GM20431 (cell line): ENCODE results near the gene PRKD2.

Experiments used
- in situ Hi-C: fragments of 300-500 bp; cut with MseI, MboI; formaldehyde crosslinking; loops from one replicate; pipeline ENCODE4 v1.15.0; 2020; ENCODE audit warnings: low sequenced_read_pairs; ENCODE audit not compliant: unreplicated experiment

The PRKD2 gene

DNA sequence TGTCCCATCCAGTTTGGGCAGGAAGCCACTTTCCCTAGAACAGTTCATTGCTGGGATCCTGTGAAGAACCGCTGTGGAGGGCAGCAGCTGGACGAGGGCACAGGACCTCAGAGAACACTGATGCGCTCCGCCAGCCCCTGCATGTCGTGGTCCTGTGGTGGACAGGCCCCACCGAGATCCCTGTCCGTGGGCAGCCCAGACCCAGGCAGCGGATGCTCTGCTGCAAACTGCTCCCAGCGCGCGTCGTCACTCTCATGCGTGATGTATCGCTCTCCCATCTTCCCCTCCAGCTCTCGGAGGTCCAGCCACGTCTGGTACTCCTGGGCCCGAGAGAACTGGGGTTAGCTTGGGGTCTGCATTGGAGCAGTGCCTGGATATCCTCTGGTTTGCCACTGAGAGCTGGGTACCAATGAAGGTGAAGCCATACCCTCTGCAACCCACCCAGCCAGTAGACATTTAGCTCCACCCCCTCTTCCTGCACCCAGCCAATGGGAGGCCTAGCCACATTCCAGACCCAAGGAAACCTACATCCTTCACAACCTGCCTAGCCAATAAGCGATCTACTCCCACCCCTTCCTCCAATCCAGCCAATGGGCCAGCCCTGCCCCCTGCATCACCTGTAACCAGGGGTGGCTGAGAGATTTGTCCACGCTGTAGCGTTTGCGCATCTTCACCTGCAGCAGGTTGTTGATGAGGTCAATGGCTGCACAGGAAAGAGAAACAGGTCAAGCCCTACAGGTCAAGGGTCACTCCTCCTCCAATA lies 42.3 kb downstream of the PRKD2 start:
- in situ Hi-C loops: no loop called here

DNA sequence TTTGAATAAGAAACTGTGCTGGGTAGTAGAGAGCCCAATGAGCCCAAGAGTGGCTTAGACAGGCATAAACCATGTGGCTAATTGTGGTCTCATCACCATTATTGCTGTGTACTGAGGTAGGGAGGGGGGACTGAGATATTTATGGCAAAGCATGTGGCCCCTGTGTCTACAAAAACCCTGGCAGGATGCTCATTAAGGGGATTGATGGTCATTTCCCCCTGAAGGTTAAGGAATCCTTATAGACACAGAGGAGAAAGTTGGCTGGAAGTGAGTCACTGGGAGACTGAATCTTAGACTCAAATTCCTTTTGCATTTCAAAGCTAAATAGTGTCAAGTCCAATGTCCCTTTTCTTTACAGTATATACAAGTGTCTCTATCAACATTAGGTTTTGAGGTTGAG lies 46.1 kb downstream of the PRKD2 start:
- in situ Hi-C loops: no loop called here

DNA sequence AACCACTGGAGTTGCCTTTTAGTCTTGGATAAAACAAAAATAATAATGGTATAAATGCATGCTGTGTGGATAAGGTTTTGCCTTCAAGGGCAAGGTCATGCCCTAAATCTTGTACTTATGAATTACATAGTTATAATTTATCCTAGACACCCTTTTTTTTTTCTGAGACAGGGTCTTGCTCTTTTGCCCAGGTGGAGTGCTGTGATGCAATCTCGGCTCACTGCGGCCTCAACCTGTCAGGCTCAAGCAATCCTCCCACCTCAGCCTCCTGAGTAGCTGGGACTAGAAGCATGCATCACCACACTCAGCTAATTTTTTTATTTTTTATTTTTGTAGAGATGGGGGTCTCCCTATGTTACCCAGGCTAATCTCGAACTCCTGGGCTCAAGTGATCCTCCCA lies 48.3 kb downstream of the PRKD2 start:
- in situ Hi-C loops: no loop called here

- in situ Hi-C loops: no loop called here
These were observed 51.8 kb downstream of the PRKD2 start for GRCh38 chr19:46665072-46665471.

DNA sequence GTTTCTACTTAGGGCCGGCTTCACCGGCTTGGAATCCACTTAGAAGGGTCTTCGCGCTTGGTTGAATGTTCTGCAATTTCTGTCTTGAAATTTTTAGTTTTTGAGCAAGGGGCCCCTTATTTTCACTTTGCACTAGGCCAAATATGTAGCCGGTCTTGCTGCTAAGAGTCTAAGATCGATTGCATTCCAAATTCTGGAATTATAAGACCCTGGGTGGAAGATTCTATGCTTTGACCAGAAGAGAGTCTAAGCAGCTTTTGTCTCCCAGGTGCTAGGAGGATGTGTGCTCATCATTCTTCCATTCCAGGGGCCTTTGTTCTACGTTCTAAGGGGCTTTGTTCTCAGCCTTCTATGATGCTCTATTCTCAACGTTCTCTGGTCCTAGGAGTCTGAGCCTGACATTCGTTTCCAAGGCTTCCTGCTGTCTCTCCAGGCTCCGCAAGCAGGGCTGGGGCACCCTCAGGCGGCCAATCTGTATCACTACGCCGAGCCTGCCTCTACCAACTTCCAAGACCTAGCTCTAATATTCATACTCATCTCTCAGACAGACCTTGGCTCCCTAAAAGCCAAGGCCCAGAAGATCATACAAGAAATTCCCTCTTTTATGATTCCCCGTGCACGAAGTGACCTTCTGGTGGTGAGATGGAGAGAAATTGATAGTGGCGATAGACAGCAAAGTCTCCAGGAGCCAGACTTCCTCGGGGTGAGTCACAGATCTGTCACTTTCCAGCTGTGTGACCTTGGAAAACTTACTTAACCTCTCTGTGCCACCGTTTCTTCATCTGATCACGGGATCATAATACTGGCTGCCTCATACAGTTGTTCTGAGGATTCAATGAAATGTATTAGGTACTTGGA lies 55.0 kb downstream of the PRKD2 start:
- in situ Hi-C loops: no loop called here

DNA sequence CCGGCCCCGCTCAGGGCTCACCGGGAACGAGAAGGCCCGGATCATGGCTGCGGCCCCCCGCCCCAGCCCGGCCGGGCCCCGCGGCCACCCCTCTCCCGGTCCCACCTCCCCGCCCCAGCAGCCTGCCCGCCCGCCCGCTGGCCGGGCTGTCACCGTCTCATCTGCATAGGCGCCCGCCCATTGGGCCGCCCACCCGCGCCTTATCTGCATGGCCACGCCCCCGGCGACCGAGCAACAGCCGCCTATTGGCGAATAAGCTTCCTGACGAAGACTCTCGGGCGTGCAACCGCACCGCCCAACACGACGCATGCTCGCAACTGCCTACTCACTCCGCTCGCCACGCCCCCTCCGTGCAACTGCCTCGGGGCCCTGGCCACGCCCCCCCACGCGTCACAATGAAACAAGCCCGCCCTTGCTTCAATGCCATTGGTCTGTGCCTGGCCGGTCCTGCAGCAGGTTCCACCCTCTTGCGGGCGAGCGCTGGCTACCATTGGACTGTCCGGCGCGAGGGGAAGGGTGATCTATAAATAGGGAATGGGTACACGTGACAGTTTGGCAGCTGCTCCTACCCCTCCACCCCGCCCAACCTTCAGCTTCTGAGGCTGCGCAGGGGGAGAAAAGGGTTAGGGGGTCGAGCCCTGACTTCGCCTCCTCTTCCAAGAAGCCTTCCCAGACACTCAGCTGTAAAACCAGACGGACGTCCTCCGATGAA lies 55.7 kb downstream of the PRKD2 start, which contains the start of gene DACT3:
Gene DACT3 (minus strand): TSS at position 163 of the 712 bp plus-strand sequence. CDS start 118 bp downstream, at position 45.
- in situ Hi-C loops: no loop called here

- in situ Hi-C loops: no loop called here
These were observed 56.3 kb downstream of the PRKD2 start for GRCh38 chr19:46660551-46661019.

- in situ Hi-C loops: no loop called here
These were observed 56.9 kb downstream of the PRKD2 start for GRCh38 chr19:46660008-46660517.

- in situ Hi-C loops: no loop called here
These were observed 57.5 kb downstream of the PRKD2 start for GRCh38 chr19:46659151-46660007.

DNA sequence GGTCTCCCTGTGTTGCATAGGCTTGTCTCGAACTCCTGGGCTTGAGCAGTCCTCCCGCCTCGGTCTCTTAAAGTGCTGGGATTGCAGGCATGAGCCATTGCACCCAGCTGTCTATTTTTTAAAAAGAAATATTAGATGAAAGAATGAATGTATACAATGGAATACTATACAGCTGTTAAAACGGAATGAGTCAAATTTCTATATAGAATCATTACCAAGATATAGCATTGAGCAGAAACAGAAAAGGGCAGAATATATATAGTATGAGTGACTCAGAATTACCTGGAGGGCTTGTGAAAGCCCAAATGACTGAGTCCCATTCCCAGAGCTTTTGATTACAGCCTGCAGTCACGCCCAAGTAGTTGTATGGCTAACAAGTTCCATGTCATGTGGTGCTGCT lies 60.4 kb downstream of the PRKD2 start:
- in situ Hi-C loops: no loop called here

- in situ Hi-C loops: no loop called here
These were observed 62.2 kb downstream of the PRKD2 start for GRCh38 chr19:46654621-46655152.

GRCh38 chr19:46650445-46650844 lies 66.5 kb downstream of the PRKD2 start:
- in situ Hi-C loops: no loop called here

DNA sequence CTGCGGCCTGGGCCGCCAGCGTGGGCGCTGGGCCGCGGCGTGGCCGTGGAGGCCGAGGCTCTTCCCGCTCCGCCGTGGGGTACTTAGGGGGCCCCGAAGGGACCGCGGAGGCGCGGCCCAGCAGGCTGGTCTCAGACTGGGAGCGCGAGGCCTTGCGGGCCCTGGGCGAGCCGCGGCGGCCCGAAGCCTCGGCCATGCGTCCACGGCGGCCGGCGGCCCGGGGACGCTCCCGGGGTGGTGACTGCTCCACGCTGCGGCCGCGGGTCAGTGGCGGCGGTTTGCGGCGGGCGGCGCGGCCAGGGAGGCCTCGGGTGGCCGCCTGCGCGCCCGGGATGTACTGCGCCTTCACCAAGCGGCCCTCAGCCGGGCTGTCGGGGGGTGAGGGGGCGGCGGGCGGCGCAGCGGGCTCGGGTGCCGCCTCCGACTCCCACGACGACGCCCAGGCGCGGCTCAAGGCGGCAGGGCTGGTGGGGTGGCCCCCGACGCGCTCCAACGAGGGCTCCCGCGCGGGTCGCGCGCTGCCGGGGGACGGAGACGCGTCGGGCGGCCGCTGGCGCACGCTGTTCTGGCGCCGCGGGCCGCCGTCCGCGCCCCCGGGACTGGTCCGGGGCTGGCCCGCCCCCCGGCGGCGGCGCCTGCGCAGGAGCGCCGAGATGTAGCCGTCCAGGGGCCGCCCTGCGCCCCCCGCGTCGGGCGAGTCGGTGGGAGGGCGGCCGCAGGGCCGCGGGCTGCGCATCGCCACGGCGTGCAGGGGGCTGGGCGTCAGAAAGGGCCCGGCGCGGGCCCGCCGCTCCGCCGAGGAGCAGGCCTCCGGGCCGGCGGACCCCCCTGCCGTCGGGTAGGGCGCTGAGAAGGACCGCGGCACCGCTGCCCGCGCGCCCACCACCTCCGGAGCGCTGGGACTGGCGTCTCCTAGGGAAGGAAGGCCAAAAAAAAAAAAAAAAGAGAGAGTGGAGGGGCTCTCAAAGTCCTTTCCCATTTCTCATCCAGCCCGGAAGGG lies 67.7 kb downstream of the PRKD2 start:
- in situ Hi-C loops: no loop called here

DNA sequence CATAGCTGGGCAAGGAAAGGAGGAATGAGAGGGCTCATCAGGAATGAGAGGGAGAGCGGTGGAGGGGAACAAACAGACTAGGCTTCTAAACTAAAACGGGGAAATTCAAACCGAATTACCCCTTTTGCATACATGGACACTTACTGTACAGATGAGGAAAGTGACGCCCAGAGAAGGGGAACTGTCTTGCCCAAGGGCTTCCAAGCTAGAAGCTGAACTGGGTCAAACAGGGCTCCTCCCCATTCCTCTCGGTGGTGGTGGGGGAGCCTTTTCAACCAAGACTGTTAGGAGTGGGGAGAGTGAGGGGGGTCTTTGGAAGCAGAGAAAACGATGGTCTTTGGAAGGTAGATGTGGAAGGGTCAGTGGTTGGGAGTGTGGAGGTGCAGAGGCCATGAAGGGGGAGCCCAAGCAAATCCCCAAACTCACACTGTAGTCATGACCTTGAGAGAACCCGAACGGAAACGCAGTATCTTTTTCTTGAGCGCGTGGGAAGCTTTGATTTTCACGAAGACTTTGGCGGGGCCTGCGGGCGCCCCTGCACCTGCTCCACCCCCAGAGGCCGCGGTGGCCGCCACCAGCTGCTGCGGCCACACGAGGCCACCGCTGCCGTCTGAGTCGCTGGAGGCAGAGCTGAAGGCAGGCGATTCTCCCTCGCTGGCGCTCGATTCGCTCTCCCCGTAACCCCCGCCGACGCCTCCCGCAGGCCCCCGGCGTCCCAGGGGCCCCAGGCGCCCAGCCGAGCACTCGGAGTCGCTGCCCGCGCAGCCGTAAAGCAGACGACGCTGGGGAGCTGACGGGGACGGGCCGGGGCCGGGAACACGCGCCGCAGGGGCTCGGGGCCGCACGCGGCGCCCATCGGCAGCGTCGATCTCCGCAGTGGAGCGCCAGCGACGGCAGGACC lies 68.6 kb downstream of the PRKD2 start:
- in situ Hi-C loops: no loop called here

GRCh38 chr19:46646402-46646801 lies 70.5 kb downstream of the PRKD2 start:
- in situ Hi-C loops: no loop called here

GRCh38 chr19:46644720-46645119 lies 72.2 kb downstream of the PRKD2 start:
- in situ Hi-C loops: no loop called here

- in situ Hi-C loops: no loop called here
These were observed 76.3 kb downstream of the PRKD2 start for GRCh38 chr19:46640656-46641055.
